Activated CD8-positive, alpha-beta memory T cell treated with anti-CD3 and anti-CD28 coated beads for 4 hours (primary cell): ENCODE measurements around the gene GFRA1.

ENCODE experiments used
- DNase-seq, 2 donors: peaks; one replicate each; pipeline ENCODE4 v3.0.0-alpha.2; 2020; ENCODE audit warnings: low read depth in 2 of 2

Gene GFRA1

GRCh38 chr10:116126239-116126638 is 146.8 kb downstream of the GFRA1 start:
- DNase-seq: no peak

DNA sequence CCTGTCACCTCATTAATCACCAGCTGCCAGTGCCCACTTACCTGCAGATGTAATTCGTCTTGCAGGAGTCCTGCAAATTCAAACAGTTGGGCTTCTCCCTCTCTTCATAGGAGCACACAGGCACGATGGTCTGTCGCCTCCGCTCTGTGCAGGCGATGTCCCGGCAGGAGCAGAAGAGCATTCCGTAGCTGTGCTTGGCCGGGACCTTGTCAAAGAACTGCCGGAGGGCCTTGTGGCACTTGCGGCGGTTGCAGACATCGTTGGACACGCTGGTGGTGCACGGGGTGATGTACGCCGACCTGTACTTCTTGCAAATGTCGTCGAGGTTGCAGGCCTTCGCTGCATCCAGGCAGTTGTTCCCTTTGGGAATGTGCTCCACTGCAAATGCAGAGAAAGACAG is 147.8 kb downstream of the GFRA1 start:
- DNase-seq: no peak

GRCh38 chr10:116124777-116125176 is 148.2 kb downstream of the GFRA1 start:
- DNase-seq: no peak

GRCh38 chr10:116122664-116123063 is 150.3 kb downstream of the GFRA1 start:
- DNase-seq: no peak

- DNase-seq: no peak
Measured at GRCh38 chr10:116121640-116122525, 151.1 kb downstream of the GFRA1 start.

- no peak for DNase-seq
Measured at GRCh38 chr10:116120688-116121455, 152.1 kb downstream of the GFRA1 start.

DNA sequence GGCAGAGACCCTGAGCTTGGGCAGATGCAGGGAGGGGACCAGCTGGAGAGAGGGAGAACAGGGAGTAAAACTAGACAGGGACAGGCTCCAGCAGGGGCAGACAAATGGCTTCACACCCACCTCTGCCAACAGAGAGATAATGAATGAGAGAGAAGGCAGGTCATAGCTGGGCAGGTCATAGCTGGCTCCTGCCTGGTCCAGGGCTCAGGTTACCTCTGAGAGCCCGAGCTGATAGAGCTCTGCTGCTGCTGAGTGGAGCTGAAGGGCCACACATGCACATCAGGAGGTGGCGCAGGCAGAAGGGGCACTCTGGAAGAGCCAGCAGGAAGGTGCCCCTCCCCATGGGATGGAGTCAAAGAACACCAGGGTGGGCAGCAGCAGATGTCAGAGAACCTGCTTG is 154.2 kb downstream of the GFRA1 start:
- DNase-seq: no peak

- no peak for DNase-seq
Measured at GRCh38 chr10:116115797-116116196, 157.2 kb downstream of the GFRA1 start.

DNA sequence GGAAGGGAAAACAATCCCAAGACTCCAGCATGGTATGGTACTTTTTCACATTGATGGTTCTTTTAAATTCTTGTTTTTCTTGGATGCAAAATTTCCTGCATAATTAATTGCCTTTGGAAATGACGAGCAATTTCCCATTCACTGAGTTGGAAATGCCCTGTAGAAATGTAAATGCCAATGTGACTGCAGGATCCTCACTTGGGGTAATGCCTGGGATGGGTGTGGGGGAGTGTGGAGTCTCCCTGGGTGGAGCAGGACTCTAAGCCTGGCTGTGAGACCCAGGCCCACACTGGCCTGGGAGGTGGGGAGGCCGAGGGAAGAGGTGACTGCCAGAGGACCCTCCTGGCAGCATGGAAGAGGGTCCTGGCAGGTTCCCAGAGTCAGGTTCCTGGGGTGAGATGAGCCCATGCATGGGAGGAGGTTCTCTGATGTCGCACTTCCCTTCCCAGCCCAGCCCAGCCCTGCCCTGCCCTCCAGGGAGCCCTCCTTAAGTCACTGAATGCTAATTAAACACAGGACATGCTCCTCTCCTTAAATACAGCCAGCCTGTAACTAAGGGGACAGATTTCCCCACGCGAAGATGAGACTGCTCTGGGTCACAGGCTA is 157.9 kb downstream of the GFRA1 start:
- no peak for DNase-seq

DNA sequence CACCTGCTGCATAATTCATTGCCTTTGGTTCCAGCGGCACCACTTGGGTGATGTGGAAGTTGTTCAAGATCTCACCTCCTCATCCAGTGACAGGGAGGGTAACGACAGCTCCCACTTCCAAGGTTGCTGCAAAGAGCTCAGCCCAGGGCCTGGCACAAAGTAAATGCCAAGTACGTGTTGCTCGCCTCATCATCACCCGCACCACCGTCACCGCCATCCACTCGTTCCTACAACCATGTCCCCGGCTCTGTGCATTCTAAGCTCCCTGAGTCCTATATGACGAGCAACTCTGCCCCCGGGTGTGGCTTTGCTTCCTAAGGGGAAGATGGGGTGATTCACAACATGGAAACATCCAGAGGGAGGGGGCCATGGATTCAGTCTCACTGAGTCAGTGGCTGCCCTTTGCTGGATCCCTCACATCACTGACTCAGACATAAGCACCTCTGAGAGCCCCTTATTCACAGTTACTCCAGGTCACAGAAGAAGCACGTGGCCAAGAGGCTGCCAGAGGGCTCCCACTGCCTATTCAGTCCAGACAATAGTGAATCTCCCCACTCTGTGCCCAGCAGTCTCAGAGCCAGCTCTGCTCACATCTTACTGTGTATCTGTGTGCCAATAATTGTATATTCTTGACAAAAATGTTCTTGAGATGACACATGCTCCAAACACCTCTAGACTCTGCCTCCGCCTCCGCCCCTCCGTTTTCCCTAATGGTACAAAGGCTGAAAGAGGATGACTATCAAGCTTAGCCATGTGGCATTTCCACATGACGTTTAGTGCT is 159.1 kb downstream of the GFRA1 start:
- no peak for DNase-seq

DNA sequence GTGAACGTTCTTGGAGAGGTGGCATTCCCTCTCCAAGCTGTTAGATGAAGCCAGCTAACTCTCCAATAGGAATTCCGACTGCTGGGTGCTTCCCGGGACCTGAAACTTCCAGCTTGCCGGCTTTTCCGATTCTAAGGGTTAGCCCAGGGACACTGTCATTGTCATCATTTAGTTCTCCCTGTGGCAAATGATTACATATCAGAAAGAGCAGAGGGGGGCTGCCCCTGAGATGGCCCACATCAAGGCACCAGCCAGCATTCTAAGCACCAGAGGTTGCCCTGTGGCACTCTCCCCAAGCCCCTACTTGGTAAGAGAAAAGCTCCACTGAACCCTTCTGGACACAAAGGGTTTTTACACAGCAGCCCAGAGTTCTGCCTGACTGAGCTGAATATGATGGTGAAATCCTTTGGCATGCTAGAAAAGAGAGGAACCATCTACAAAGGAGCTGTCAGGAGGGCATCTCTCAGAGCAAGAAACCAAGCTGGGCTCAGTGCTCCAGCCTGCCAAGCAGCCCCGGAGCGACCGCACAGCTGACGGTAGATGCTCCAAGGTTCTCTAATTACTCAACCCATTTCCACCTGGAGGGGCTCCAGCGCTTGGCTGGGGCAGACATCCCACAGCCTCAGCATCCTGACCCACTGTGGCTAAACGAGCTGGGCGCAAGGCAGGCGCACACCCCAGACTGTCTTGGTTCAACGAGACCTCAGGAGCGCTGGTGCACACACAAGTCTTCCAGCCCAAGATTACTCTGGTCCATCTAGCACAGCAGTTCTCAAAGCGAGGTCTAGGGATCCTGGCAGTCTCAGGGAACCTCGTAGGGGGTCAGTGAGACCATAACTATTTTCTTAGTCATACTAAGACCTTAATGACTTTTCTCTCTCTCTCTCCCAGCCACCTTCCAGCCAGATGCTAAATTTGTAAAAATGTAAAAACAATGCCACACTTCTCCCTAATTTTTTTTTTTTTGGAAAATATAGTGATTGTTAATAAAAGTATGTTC is 160.5 kb downstream of the GFRA1 start:
- no peak for DNase-seq

DNA sequence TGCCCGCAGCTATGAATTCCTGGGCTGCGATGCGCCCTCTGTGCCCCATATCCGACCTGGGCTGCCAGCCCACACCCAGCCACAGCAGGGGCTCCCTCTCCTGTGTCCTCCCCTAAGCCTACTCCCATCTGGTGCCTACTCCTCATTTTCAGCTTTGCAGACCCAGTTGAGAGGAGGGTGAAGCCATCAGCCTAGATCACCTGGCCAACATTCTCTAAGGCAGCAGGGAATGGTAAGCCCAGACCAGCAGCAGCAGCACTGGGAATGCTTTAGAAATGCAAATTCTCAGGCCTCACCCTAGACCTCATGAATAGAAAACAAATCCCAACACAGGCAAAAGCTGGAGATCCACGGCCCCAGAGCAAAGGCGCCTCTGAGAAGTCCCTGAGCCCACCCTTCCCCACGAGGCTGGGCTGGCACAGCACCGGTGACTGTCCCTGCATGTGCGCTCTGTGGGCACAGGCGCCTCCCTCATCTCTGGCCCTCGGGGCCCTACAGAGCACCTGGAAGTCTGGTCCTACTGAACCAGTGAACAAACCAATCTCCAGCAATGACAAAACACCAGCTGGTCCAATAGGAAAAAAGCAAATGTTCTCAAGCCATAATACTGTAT is 161.4 kb downstream of the GFRA1 start:
- DNase-seq: no peak

DNA sequence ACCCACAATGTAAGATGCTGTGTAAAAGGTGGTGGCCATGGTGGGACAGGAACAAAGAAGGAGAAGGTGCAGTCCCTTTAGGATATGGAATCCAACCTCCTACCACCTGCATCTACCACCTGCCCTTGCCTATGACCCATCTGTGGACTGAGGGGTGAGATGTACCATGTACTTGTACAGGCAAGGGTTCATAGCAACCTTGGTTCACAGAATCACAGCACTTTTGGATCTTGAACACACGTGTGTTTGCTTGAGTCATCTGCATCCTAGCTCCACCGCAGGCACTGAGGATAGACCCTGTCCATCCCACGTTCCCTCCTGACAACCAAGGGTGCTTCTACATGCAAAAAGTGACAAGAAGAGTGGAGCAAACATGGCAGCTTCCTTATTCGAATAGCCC is 162.3 kb downstream of the GFRA1 start:
- DNase-seq: no peak

- no peak for DNase-seq
Measured at GRCh38 chr10:116109881-116110280, 163.1 kb downstream of the GFRA1 start.

DNA sequence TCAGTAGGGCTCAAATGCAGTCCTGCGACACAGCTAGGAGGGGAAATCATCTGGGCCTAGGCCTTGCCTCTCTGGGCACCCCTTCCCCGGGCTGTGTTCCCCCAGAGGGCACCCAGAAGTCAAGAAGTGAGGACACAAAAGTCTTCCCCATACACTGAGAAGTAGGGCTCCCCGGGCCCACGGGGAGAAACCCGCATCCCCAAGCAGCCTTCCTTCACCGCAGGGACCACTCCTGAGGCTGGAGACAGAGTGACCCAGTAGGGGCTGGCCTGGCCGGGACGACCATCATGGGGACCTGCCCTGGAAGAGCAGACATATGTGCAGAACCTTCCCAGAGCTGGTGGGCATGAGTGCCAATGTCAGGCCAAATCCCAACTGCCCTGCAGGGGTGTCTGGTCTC is 163.5 kb downstream of the GFRA1 start:
- DNase-seq: no peak

- no peak for DNase-seq
Measured at GRCh38 chr10:116108095-116108494, 164.9 kb downstream of the GFRA1 start.

DNA sequence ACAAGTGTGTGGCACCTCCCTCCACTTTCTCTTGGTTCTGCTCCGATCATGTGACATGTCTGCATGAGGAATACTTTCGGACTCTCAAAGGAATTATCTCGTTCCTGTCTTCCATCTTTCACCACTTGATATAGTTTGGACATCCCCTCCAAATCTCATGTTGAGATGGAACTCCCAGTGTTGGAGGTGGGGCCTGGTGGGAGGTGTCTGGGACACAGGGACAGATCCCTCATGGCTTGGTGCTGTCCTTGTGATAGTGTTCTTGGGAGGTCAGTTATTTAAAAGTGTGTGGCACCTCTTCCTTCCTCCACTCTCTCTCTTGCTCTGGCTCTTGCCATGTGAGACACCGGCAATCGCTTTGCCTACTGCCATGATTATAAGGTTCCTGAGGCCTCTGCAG is 166.4 kb downstream of the GFRA1 start:
- no peak for DNase-seq

DNA sequence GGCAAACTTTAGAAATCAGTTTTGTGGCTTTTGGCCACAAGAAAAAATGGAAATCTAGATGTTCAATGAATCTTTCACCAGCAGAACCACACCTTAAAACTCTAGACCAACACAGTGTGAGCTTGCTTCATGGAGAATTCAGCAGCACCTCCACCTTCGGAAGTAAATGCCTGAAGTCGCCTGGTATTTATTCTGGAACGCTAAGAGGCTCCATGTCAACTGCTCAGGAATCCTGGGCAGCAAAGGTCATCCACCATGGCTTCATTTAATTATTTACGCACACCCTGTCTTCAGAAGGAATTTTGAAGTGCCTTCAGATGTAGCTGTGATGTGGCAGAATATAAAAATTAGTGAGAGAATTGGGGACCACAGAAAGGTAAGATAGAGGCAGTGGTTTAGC is 167.7 kb downstream of the GFRA1 start:
- DNase-seq: no peak

GRCh38 chr10:116104210-116104932 is 168.6 kb downstream of the GFRA1 start:
- DNase-seq: no peak
